GM12878 (cell line): ENCODE data around the gene COL17A1.

Experiments used
- CBX5 ChIP-seq: sonication (generic); IDR thresholded peaks from 2 replicates; pipeline ENCODE4 v1.6.1; 2016; ENCODE audit warnings: low read depth, moderate library complexity, mild to moderate bottlenecking, inconsistent platforms
- CTCF ChIP-seq, 3 experiments: IDR thresholded peaks in 2 of 3; conservative IDR thresholded peaks in 1 of 3; 2 replicates each; pipeline ENCODE4 v1.5.1; 2011; ENCODE audit warnings: low read depth in 3 of 3, low read length in 3 of 3, mild to moderate bottlenecking in 3 of 3, control low read depth in 2 of 3, moderate library complexity in 2 of 3, inconsistent platforms in 1 of 3, mixed read lengths in 1 of 3; ENCODE audit not compliant: control insufficient read depth in 2 of 3, insufficient read depth in 1 of 3; ENCODE audit errors: extremely low read depth in 1 of 3
- POLR2AphosphoS2 ChIP-seq: IDR thresholded peaks from 2 replicates; pipeline ENCODE4 v1.6.1; 2011; ENCODE audit warnings: low read depth, mild to moderate bottlenecking, low read length, improper control_type of control experiment, moderate library complexity
- PRDM15 ChIP-seq: fragments of 450-650 bp; formaldehyde crosslinking; IDR thresholded peaks from 2 replicates; pipeline ENCODE4 v1.4.0; 2020; ENCODE audit warnings: mild to moderate bottlenecking, moderate library complexity
- SMARCA5 ChIP-seq: fragments of 450-650 bp; IDR thresholded peaks from 2 replicates; pipeline ENCODE4 v1.6.1; 2017; ENCODE audit warnings: mild to moderate bottlenecking
- ZBTB33 ChIP-seq: fragments of 450-650 bp; IDR thresholded peaks from 2 replicates; pipeline ENCODE4 v1.6.1; 2017; ENCODE audit warnings: mild to moderate bottlenecking

- TF ChIP-seq CTCF (IDR thresholded peaks at IDR 0.05 in 2 of 3, conservative IDR thresholded peaks at IDR 0.05 in 1 of 3; ENCODE audit: control insufficient read depth in 2 of 3, extremely low read depth in 1 of 3, insufficient read depth in 1 of 3, low read depth in 3 of 3, low read length in 3 of 3) (no peak), POLR2AphosphoS2 (no peak), CBX5 (no peak), SMARCA5 (no peak), PRDM15 (CRISPR knock-in tag) (no peak), ZBTB33 (no peak)
These were observed 39.0 kb downstream of the COL17A1 start for GRCh38 chr10:104046651-104047050.
